Lower leg skin (tissue), 3 donors: ENCODE measurements around the gene GDPD4.

Experiments
- CTCF ChIP-seq, 3 donors: fragments of 450-650 bp; IDR thresholded peaks; one replicate each; pipeline ENCODE4 v1.5.1; 2016; ENCODE audit warnings: antibody characterized with exemption in 3 of 3, mild to moderate bottlenecking in 3 of 3, moderate library complexity in 2 of 3
- POLR2A ChIP-seq, 2 donors: fragments of 450-650 bp; IDR thresholded peaks; one replicate each; pipeline ENCODE4 v1.6.1; 2016 to 2017; ENCODE audit warnings: antibody characterized with exemption in 2 of 2, mild to moderate bottlenecking in 1 of 2, moderate library complexity in 1 of 2

GRCh38 chr11:77318600-77318999 is 17.1 kb upstream of the GDPD4 start:
- TF ChIP-seq POLR2A (IDR thresholded peaks at IDR 0.05) (no peak), CTCF (IDR thresholded peaks at IDR 0.05) (no peak)
